ENCODE measurements around the gene IFT43.
A peak's percentile ranks its signal among the peaks of the same experiment; 100 is the strongest.

Gene IFT43

DNA sequence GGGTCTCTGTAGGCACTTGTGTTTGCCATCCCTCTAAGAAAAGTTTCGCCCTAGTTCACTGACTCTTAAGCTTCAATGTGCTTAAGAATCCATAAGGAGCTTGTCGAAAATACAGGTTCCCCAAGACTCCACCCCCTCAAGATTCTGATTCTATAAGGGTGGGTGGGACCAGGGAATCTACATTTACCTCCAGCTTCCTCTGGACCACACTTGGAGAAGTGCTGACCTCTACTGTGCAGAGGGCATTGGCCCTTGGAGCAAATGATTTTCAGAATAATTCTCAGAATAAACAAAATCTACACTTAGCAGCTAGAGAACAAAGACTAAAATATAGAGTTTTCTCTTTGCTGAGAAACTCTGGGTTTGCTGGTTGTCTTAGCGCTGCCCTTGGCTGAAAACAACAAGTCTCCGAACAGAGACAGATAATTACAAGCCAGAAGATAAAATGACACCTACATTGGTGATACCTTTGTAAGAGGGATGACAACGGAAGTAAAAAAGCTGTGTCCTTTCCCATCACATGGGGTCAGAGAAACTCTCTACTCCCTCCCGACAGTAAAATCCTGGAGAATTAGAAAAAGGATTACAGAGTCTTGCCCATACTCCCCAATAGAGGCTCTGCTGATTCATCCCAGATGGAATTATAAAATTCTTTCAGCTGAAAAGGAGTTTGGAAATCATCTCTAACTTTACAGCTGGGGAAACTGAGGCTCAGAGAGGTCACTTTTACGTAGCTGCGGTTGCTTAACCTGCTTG lies 8.6 kb upstream of the IFT43 start:
- Histone ChIP-seq H3K14ac (ENCODE audit: low read length) (no peak overlapping the region), H2BK120ac (ENCODE audit: insufficient read depth, low read length, poor library complexity) (no peak overlapping the region), H3K18ac (ENCODE audit: low read length) (no peak overlapping the region), H2BK5ac (ENCODE audit: low read depth, low read length, poor library complexity) (no peak overlapping the region), H2AFZ (ENCODE audit: insufficient read depth, low read length, poor library complexity) (no peak overlapping the region), H3K79me1 (ENCODE audit: low read length) (peaks cover 6% of the 10 kb centered on the region), H3K4ac (ENCODE audit: low read depth, low read length) (no peak overlapping the region), H4K12ac (ENCODE audit: low read depth, low read length) (no peak overlapping the region), H3K4me3 (ENCODE audit: low read depth, low read length) (no peak overlapping the region), H3K23ac (ENCODE audit: low read length) (no peak overlapping the region), H3K9me3 (ENCODE audit: insufficient read depth, low read depth, low read length) (peaks cover 2% of the 10 kb centered on the region), H3K27me3 (ENCODE audit: insufficient read depth, low read length) (no peaks in the 10 kb centered on the region), H3K79me2 (ENCODE audit: control insufficient read depth, insufficient read depth, low read length, poor library complexity) (no peaks in the 10 kb centered on the region), H3K4me2 (ENCODE audit: low read length) (no peak overlapping the region), H3K36me3 (ENCODE audit: control insufficient read depth in 1 of 2, insufficient read depth in 2 of 2, low read length in 2 of 2) (no peaks in the 10 kb centered on the region), H3K9ac (ENCODE audit: low read length) (no peak overlapping the region), H4K8ac (ENCODE audit: low read depth, low read length) (no peak overlapping the region), H3K4me1 (ENCODE audit: control insufficient read depth in 1 of 2, insufficient read depth in 2 of 2, low read length in 2 of 2) (peaks cover 13 to 19% of the 10 kb centered on the region in 2 experiments), H3K27ac (ENCODE audit: low read depth, low read length) (no peak overlapping the region), H2AK5ac (ENCODE audit: low read length) (no peak overlapping the region), H2BK12ac (ENCODE audit: low read length) (no peak overlapping the region), H4K91ac (ENCODE audit: low read depth, low read length) (no peak overlapping the region)
- WGBS (ENCODE audit: extremely low coverage, insufficient coverage, insufficient read length) = no CpG with 5 or more reads among the region's 8 CpGs
- no peak for DNase-seq

DNA sequence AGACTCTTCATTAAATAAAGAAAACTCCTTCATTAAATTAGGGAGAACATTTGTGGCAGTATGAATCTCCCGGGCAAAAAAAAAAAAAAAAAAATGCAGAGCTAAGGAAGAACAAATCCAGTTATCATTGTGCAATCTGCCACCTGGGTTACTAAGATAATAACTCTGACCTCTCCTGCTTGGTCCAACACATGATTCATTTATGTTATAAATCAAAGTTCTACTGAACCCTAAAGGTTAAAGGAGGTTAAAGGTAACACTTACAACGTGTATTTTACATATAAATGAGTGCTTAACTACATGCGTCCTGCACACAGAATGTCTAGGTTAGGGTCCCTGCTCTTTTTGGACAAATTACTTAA lies 8.0 kb upstream of the IFT43 start:
- Histone ChIP-seq H3K4me1 (ENCODE audit: control insufficient read depth in 1 of 2, insufficient read depth in 2 of 2, low read length in 2 of 2) (peaks cover 9 to 15% of the 10 kb centered on the region in 2 experiments), H3K79me1 (ENCODE audit: low read length) (peaks cover 8% of the 10 kb centered on the region), H4K12ac (ENCODE audit: low read depth, low read length) (no peak overlapping the region), H3K9ac (ENCODE audit: low read length) (no peak overlapping the region), H3K36me3 (ENCODE audit: control insufficient read depth in 1 of 2, insufficient read depth in 2 of 2, low read length in 2 of 2) (no peaks in the 10 kb centered on the region), H2BK120ac (ENCODE audit: insufficient read depth, low read length, poor library complexity) (no peak overlapping the region), H3K9me3 (ENCODE audit: insufficient read depth, low read depth, low read length) (peaks cover 2% of the 10 kb centered on the region), H3K27ac (ENCODE audit: low read depth, low read length) (no peak overlapping the region), H2AFZ (ENCODE audit: insufficient read depth, low read length, poor library complexity) (no peak overlapping the region), H3K14ac (ENCODE audit: low read length) (no peak overlapping the region), H2BK12ac (ENCODE audit: low read length) (no peak overlapping the region), H3K4ac (ENCODE audit: low read depth, low read length) (no peak overlapping the region), H3K4me3 (ENCODE audit: low read depth, low read length) (no peak overlapping the region), H4K91ac (ENCODE audit: low read depth, low read length) (no peak overlapping the region), H2AK5ac (ENCODE audit: low read length) (no peak overlapping the region), H2BK5ac (ENCODE audit: low read depth, low read length, poor library complexity) (no peak overlapping the region), H3K18ac (ENCODE audit: low read length) (no peak overlapping the region), H3K4me2 (ENCODE audit: low read length) (no peak overlapping the region), H4K8ac (ENCODE audit: low read depth, low read length) (no peak overlapping the region), H3K23ac (ENCODE audit: low read length) (no peak overlapping the region), H3K27me3 (ENCODE audit: insufficient read depth, low read length) (no peaks in the 10 kb centered on the region), H3K79me2 (ENCODE audit: control insufficient read depth, insufficient read depth, low read length, poor library complexity) (peaks cover 1% of the 10 kb centered on the region)
- DNase-seq = peak in 1 of 2 donors; percentile 16
- no CpG with 5 or more reads among the region's 3 CpGs for WGBS (ENCODE audit: extremely low coverage, insufficient coverage, insufficient read length)

DNA sequence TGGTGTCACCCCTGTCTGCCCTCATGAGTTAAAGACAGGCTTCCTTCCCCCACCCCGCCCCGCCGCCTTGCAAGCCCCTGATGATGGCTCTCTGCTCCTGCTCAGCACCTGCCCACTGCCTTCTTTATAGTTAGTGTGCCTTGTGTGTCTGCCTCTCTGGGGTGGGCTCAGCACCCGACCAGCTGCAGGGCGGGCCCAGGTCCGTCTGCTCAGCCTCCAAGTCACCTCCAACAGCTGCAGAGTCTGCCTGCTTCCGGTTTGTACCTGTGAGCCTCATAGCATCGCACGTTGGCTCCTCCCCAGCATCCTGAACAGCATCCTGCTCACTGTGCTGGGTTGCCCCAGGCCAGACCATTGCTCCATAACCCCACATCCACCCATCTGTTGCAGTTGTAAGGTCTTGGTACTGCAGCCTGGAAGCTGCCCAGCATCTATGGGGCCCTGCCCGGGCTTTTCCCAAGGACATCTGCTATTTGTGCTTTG lies 7.3 kb upstream of the IFT43 start:
- H2BK120ac ChIP-seq (ENCODE audit: insufficient read depth, low read length, poor library complexity) = no peak overlapping the region
- peaks cover 8% of the 10 kb centered on the region for H3K79me1 ChIP-seq (ENCODE audit: low read length)
- peaks cover 2% of the 10 kb centered on the region for H3K9me3 ChIP-seq (ENCODE audit: insufficient read depth, low read depth, low read length)
- no peak overlapping the region for H4K91ac ChIP-seq (ENCODE audit: low read depth, low read length)
- no peak overlapping the region for H3K14ac ChIP-seq (ENCODE audit: low read length)
- H3K4me2 ChIP-seq (ENCODE audit: low read length) = no peak overlapping the region
- H3K18ac ChIP-seq (ENCODE audit: low read length) = no peak overlapping the region
- H3K79me2 ChIP-seq (ENCODE audit: control insufficient read depth, insufficient read depth, low read length, poor library complexity) = peaks cover 4% of the 10 kb centered on the region
- peaks cover 9 to 15% of the 10 kb centered on the region in 2 experiments for H3K4me1 ChIP-seq (ENCODE audit: control insufficient read depth in 1 of 2, insufficient read depth in 2 of 2, low read length in 2 of 2)
- no peak overlapping the region for H3K4ac ChIP-seq (ENCODE audit: low read depth, low read length)
- no peak overlapping the region for H3K4me3 ChIP-seq (ENCODE audit: low read depth, low read length)
- no peak overlapping the region for H3K27ac ChIP-seq (ENCODE audit: low read depth, low read length)
- no peaks in the 10 kb centered on the region for H3K36me3 ChIP-seq (ENCODE audit: control insufficient read depth in 1 of 2, insufficient read depth in 2 of 2, low read length in 2 of 2)
- peaks cover 4% of the 10 kb centered on the region for H3K27me3 ChIP-seq (ENCODE audit: insufficient read depth, low read length)
- no peak overlapping the region for H2BK5ac ChIP-seq (ENCODE audit: low read depth, low read length, poor library complexity)
- peak in 1 of 2 donors; percentile 9 for DNase-seq
- no CpG with 5 or more reads among the region's 10 CpGs for WGBS (ENCODE audit: extremely low coverage, insufficient coverage, insufficient read length)
- no peak overlapping the region for H2BK12ac ChIP-seq (ENCODE audit: low read length)
- no peak overlapping the region for H3K23ac ChIP-seq (ENCODE audit: low read length)
- no peak overlapping the region for H4K8ac ChIP-seq (ENCODE audit: low read depth, low read length)
- no peak overlapping the region for H4K12ac ChIP-seq (ENCODE audit: low read depth, low read length)
- H2AFZ ChIP-seq (ENCODE audit: insufficient read depth, low read length, poor library complexity) = no peak overlapping the region
- H3K9ac ChIP-seq (ENCODE audit: low read length) = no peak overlapping the region
- H2AK5ac ChIP-seq (ENCODE audit: low read length) = no peak overlapping the region

DNA sequence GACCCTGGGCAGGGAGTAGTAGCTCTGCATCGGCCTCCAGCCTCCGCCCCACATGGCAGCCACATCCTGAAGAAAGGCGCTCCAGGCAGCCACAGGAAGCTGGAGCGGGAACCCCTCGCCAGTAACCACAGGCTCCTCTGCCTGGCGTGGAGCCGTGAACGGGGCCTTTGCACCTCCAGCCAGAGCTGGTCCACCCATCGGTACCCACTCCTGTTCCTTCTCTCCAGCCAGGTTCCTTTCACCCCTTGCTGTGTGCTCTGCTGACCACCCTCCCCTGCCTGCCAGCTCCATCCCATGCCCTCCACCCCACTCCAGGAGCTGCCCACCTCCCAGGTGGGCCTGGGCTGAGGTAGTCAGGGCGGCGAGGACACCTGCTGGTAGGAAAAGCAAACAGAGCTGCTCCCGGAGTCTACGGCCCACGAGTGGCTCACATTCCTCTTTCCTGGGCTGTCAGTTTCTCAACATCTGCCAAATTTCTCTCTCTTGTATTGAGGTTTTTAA lies 6.4 kb upstream of the IFT43 start:
- Histone ChIP-seq H3K36me3 (ENCODE audit: control insufficient read depth in 1 of 2, insufficient read depth in 2 of 2, low read length in 2 of 2) (no peaks in the 10 kb centered on the region), H3K18ac (ENCODE audit: low read length) (no peak overlapping the region), H3K79me1 (ENCODE audit: low read length) (peaks cover 8% of the 10 kb centered on the region), H2BK5ac (ENCODE audit: low read depth, low read length, poor library complexity) (no peak overlapping the region), H3K23ac (ENCODE audit: low read length) (no peak overlapping the region), H3K27me3 (ENCODE audit: insufficient read depth, low read length) (peaks cover 4% of the 10 kb centered on the region), H3K79me2 (ENCODE audit: control insufficient read depth, insufficient read depth, low read length, poor library complexity) (peaks cover 4% of the 10 kb centered on the region), H2BK120ac (ENCODE audit: insufficient read depth, low read length, poor library complexity) (no peak overlapping the region), H3K9me3 (ENCODE audit: insufficient read depth, low read depth, low read length) (peaks cover 2% of the 10 kb centered on the region), H2BK12ac (ENCODE audit: low read length) (no peak overlapping the region), H2AFZ (ENCODE audit: insufficient read depth, low read length, poor library complexity) (no peak overlapping the region), H4K12ac (ENCODE audit: low read depth, low read length) (no peak overlapping the region), H3K4me3 (ENCODE audit: low read depth, low read length) (no peak overlapping the region), H3K4me1 (ENCODE audit: control insufficient read depth in 1 of 2, insufficient read depth in 2 of 2, low read length in 2 of 2) (peaks cover 9 to 15% of the 10 kb centered on the region in 2 experiments), H3K14ac (ENCODE audit: low read length) (no peak overlapping the region), H2AK5ac (ENCODE audit: low read length) (no peak overlapping the region), H4K8ac (ENCODE audit: low read depth, low read length) (no peak overlapping the region), H3K9ac (ENCODE audit: low read length) (no peak overlapping the region), H4K91ac (ENCODE audit: low read depth, low read length) (no peak overlapping the region), H3K4ac (ENCODE audit: low read depth, low read length) (no peak overlapping the region), H3K4me2 (ENCODE audit: low read length) (no peak overlapping the region), H3K27ac (ENCODE audit: low read depth, low read length) (no peak overlapping the region)
- DNase-seq = peak in 1 of 2 donors; percentile 8
- WGBS (ENCODE audit: extremely low coverage, insufficient coverage, insufficient read length) = no CpG with 5 or more reads among the region's 14 CpGs
